ENCODE data around the gene KCNAB1. TPM values are rescaled to one million over a fixed set of nuclear protein-coding genes. Genes with fewer than 3 reads are reported as not detected.

KCNAB1 gene
- total RNA-seq, 1 experiment from 2014 or later, result 1.0 TPM

DNA sequence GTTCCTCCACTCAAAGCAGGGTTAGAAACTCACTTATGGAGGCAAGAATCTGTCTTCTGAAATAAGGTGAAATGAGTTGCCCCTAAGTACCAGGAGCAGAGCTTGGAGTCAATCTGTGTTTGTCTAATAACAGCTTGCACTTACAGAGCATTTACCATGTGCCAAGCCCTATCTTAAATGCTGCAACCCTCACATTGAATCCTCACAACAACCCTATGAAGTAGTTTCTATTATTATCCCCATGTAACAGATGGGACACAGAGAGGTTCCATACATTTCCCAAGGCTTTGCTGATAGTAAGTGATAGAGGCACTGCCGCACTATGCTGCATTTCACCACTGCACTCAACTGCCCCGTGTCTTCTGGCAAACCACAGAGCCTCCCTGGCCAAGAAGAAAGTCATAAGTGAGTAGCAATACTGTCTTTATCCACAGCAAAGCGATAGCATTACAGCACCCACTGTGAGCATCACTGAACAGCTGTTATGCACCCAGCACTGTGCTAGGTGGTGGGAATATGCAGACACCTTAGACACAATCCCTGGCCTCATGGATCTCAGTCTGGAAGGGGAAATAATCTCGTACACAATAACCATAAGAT, 293.0 kb downstream of the KCNAB1 start:
- H3K27ac Mint-ChIP-seq, result no peak overlapping the region
- no peaks in the 10 kb centered on the region for H3K27me3 Mint-ChIP-seq (ENCODE audit: low read depth)
- DNase-seq (ENCODE audit: low spot score) (no peak), ATAC-seq (no peak)
- no peaks in the 10 kb centered on the region for H3K36me3 Mint-ChIP-seq
- H3K4me1 Mint-ChIP-seq, result peaks cover 7% of the 10 kb centered on the region
- ChIA-PET POLR2A (no interaction called here), CTCF (no interaction called here)
- H3K9me3 Mint-ChIP-seq, result peaks cover 5% of the 10 kb centered on the region; the same call in 1 of the 2 replicates
- H3K4me3 Mint-ChIP-seq, result no peak overlapping the region
- no peak for TF ChIP-seq RORB (CRISPR knock-in tag; IDR thresholded peaks at IDR 0.05)
- TF ChIP-seq, protein P1, sequence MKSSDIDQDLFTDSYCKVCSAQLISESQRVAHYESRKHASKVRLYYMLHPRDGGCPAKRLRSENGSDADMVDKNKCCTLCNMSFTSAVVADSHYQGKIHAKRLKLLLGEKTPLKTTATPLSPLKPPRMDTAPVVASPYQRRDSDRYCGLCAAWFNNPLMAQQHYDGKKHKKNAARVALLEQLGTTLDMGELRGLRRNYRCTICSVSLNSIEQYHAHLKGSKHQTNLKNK (CRISPR knock-in tag; IDR thresholded peaks at IDR 0.05), result no peak
- TF ChIP-seq MYBL2 (CRISPR knock-in tag; IDR thresholded peaks at IDR 0.05), result no peak
- TF ChIP-seq TCF7 (CRISPR knock-in tag; IDR thresholded peaks at IDR 0.05; ENCODE audit: low read depth), result no peak
- TF ChIP-seq ZNF671 (CRISPR knock-in tag; IDR thresholded peaks at IDR 0.05), result no peak
- no peak for TF ChIP-seq SOX15 (CRISPR knock-in tag; IDR thresholded peaks at IDR 0.05)
- no peak for TF ChIP-seq ZNF232 (CRISPR knock-in tag; IDR thresholded peaks at IDR 0.05)
- TF ChIP-seq FOXK1 (CRISPR knock-in tag; IDR thresholded peaks at IDR 0.05), result no peak
- TF ChIP-seq ZNF263 (CRISPR knock-in tag; IDR thresholded peaks at IDR 0.05; ENCODE audit: low read depth), result no peak
- no peak for TF ChIP-seq CDX4 (CRISPR knock-in tag; IDR thresholded peaks at IDR 0.05; ENCODE audit: borderline replicate concordance)
- TF ChIP-seq EMX1 (CRISPR knock-in tag; IDR thresholded peaks at IDR 0.05), result no peak
- no peak for TF ChIP-seq ZSCAN18 (CRISPR knock-in tag; IDR thresholded peaks at IDR 0.05)
- no peak for TF ChIP-seq CREM (CRISPR knock-in tag; IDR thresholded peaks at IDR 0.05)
- TF ChIP-seq, protein P2, sequence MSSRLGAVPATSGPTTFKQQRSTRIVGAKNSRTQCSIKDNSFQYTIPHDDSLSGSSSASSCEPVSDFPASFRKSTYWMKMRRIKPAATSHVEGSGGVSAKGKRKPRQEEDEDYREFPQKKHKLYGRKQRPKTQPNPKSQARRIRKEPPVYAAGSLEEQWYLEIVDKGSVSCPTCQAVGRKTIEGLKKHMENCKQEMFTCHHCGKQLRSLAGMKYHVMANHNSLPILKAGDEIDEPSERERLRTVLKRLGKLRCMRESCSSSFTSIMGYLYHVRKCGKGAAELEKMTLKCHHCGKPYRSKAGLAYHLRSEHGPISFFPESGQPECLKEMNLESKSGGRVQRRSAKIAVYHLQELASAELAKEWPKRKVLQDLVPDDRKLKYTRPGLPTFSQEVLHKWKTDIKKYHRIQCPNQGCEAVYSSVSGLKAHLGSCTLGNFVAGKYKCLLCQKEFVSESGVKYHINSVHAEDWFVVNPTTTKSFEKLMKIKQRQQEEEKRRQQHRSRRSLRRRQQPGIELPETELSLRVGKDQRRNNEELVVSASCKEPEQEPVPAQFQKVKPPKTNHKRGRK (CRISPR knock-in tag; IDR thresholded peaks at IDR 0.05; ENCODE audit: borderline replicate concordance), result no peak
- TF ChIP-seq E2F4 (CRISPR knock-in tag; IDR thresholded peaks at IDR 0.05; ENCODE audit: borderline replicate concordance, low read depth), result no peak
- TF ChIP-seq, protein P3, sequence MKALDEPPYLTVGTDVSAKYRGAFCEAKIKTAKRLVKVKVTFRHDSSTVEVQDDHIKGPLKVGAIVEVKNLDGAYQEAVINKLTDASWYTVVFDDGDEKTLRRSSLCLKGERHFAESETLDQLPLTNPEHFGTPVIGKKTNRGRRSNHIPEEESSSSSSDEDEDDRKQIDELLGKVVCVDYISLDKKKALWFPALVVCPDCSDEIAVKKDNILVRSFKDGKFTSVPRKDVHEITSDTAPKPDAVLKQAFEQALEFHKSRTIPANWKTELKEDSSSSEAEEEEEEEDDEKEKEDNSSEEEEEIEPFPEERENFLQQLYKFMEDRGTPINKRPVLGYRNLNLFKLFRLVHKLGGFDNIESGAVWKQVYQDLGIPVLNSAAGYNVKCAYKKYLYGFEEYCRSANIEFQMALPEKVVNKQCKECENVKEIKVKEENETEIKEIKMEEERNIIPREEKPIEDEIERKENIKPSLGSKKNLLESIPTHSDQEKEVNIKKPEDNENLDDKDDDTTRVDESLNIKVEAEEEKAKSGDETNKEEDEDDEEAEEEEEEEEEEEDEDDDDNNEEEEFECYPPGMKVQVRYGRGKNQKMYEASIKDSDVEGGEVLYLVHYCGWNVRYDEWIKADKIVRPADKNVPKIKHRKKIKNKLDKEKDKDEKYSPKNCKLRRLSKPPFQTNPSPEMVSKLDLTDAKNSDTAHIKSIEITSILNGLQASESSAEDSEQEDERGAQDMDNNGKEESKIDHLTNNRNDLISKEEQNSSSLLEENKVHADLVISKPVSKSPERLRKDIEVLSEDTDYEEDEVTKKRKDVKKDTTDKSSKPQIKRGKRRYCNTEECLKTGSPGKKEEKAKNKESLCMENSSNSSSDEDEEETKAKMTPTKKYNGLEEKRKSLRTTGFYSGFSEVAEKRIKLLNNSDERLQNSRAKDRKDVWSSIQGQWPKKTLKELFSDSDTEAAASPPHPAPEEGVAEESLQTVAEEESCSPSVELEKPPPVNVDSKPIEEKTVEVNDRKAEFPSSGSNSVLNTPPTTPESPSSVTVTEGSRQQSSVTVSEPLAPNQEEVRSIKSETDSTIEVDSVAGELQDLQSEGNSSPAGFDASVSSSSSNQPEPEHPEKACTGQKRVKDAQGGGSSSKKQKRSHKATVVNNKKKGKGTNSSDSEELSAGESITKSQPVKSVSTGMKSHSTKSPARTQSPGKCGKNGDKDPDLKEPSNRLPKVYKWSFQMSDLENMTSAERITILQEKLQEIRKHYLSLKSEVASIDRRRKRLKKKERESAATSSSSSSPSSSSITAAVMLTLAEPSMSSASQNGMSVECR (CRISPR knock-in tag; IDR thresholded peaks at IDR 0.05; ENCODE audit: borderline replicate concordance), result no peak
- no peak for TF ChIP-seq CREB1 (CRISPR knock-in tag; IDR thresholded peaks at IDR 0.05)
- TF ChIP-seq, protein P4, sequence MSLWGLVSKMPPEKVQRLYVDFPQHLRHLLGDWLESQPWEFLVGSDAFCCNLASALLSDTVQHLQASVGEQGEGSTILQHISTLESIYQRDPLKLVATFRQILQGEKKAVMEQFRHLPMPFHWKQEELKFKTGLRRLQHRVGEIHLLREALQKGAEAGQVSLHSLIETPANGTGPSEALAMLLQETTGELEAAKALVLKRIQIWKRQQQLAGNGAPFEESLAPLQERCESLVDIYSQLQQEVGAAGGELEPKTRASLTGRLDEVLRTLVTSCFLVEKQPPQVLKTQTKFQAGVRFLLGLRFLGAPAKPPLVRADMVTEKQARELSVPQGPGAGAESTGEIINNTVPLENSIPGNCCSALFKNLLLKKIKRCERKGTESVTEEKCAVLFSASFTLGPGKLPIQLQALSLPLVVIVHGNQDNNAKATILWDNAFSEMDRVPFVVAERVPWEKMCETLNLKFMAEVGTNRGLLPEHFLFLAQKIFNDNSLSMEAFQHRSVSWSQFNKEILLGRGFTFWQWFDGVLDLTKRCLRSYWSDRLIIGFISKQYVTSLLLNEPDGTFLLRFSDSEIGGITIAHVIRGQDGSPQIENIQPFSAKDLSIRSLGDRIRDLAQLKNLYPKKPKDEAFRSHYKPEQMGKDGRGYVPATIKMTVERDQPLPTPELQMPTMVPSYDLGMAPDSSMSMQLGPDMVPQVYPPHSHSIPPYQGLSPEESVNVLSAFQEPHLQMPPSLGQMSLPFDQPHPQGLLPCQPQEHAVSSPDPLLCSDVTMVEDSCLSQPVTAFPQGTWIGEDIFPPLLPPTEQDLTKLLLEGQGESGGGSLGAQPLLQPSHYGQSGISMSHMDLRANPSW (CRISPR knock-in tag; conservative IDR thresholded peaks at IDR 0.05; ENCODE audit: low read depth), result no peak
- TF ChIP-seq ETV6 (CRISPR knock-in tag; IDR thresholded peaks at IDR 0.05), result no peak
- no peak for TF ChIP-seq NFE2L1 (CRISPR knock-in tag; IDR thresholded peaks at IDR 0.05)

Measured in WTC11 (cell line).